AG04450 (cell line): Measurements from ENCODE around the gene CDH24. TPM values are rescaled to one million over a fixed set of nuclear protein-coding genes. Genes with fewer than 3 reads are reported as not detected.

Experiments used
- CTCF ChIA-PET: fragments of 300-600, 350-600 bp; formaldehyde crosslinking; extraction: SDS; loops from one replicate; lab custom pipeline; 2022; ENCODE audit warnings: antibody characterized with exemption, inconsistent platforms; lab: Charles Lee
- POLR2A ChIA-PET: fragments of 350-600 bp; formaldehyde crosslinking; extraction: SDS; loops from one replicate; lab custom pipeline; 2021; ENCODE audit warnings: antibody characterized with exemption, inconsistent platforms; lab: Yijun Ruan, JAX
- DNase-seq: peaks from one replicate; pipeline ENCODE4 v3.0.0-alpha.2; 2011; ENCODE audit warnings: low read depth, low spot score
- H3K27ac ChIP-seq: one replicate; pipeline ENCODE4 v1.5.1; 2012; ENCODE audit warnings: low read depth, low read length, control low read depth
- H3K27me3 ChIP-seq: one replicate; pipeline ENCODE4 v1.6.0; 2012; ENCODE audit warnings: low read length; ENCODE audit not compliant: control insufficient read depth, insufficient read depth
- H3K4me3 ChIP-seq: 2 replicates; pipeline ENCODE4 v1.5.1; 2011; ENCODE audit warnings: mild to moderate bottlenecking, low read depth, low read length, control low read depth
- H3K9me3 ChIP-seq: 2 replicates; pipeline ENCODE4 v1.5.1; 2012; ENCODE audit warnings: low read length; ENCODE audit not compliant: control insufficient read depth, insufficient read depth
- polyA minus RNA-seq: library from RNA; depleted of rRNA, polyadenylated mRNA; stranded (reverse); fragments of >200 nt; gene quantifications from 2 replicates; pipeline ENCODE4 v1.2.3, GENCODE V29; 2011; rRNA and poly(A)+ RNA removed
- polyA plus RNA-seq: library from polyadenylated mRNA; depleted of rRNA; stranded (reverse); fragments of >200 nt; gene quantifications from 2 replicates; pipeline ENCODE4 v1.2.3, GENCODE V29; 2011; rRNA removed
- TF ChIP-seq, protein P1 (sequence below): IDR thresholded peaks from 2 replicates; pipeline ENCODE4 v1.5.1; 2011; ENCODE audit warnings: low read depth, low read length, control low read depth, inconsistent platforms

CDH24 gene
- polyA plus RNA-seq = 10.1 and 11.0 TPM in 2 replicates
- polyA minus RNA-seq = 13.6 and 18.6 TPM in 2 replicates

DNA sequence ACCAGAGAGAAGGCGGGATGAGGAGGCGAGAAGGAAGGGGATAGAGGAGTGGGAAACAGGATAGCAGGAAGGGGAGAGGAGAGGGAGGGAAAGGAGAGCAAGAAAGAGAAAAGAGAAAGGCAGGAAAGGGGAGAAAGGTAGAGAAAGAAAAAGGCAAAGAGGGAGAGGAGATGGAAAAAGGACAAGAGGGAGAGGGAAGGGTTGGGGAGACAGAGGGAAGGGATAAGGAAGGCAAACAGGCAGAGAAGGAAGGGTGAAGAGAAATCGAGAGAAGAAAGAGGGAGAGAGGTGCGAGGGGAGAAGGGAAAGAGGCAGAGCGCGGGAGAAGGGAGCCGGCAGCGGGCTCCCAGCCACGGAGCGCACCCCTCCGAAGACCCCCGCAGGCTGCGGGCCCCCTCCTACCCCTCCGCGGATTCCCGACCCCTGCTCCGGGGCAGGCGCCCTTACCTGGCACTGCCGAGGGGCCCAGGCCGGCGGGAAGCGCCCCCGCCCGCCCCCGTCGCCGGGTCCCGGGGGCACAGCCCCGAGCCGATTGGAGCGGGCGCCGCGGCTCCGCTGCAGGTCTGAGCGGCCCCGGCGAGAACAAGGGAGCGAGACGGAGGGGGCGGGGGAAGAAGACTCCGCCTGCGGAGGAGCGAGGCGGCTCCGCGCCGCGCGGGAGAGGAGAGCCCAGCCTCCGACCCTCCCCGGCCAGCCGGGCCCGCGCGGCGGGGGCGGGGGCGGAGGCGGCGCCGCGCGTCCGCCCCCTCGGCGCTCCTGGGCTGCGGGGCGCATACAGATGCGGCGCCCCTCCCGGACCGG is at the start of gene CDH24:
Gene CDH24 (minus strand): TSS at position 565 of the 801 bp plus-strand sequence. CDS start 1,787 bp downstream, outside the sequence.
- ChIA-PET CTCF (interaction anchor here (0.6 to 12.0 kb wide), 45 partner anchors 8 to 502 kb away, joined by 3 to 262 read pairs (median 5); partner anchors contain the start of genes ACIN1, AJUBA, C14orf119 and PRMT5), POLR2A (interaction anchor here (0.6 to 2.1 kb wide), 12 partner anchors 11 to 128 kb away, joined by 3 to 17 read pairs (median 4); partner anchors contain the start of genes ACIN1, C14orf119, PRMT5 and PSMB11)
- DNase-seq = no peak
- no peaks in the 10 kb centered on the region for H3K9me3 ChIP-seq
- H3K4me3 ChIP-seq = peak within 1 kb of the TSS; percentile 61
- no peaks in the 10 kb centered on the region for H3K27me3 ChIP-seq
- peak within 1 kb of the TSS; percentile 52 for H3K27ac ChIP-seq
- TF ChIP-seq, protein P1, sequence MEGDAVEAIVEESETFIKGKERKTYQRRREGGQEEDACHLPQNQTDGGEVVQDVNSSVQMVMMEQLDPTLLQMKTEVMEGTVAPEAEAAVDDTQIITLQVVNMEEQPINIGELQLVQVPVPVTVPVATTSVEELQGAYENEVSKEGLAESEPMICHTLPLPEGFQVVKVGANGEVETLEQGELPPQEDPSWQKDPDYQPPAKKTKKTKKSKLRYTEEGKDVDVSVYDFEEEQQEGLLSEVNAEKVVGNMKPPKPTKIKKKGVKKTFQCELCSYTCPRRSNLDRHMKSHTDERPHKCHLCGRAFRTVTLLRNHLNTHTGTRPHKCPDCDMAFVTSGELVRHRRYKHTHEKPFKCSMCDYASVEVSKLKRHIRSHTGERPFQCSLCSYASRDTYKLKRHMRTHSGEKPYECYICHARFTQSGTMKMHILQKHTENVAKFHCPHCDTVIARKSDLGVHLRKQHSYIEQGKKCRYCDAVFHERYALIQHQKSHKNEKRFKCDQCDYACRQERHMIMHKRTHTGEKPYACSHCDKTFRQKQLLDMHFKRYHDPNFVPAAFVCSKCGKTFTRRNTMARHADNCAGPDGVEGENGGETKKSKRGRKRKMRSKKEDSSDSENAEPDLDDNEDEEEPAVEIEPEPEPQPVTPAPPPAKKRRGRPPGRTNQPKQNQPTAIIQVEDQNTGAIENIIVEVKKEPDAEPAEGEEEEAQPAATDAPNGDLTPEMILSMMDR = no peak

GRCh38 chr14:23106747-23107045 is 49.4 kb upstream of the CDH24 start:
- peaks cover 4% of the 10 kb centered on the region; the same call in 1 of the 2 replicates for H3K9me3 ChIP-seq
- H3K4me3 ChIP-seq = no peak overlapping the region
- no peak overlapping the region for H3K27ac ChIP-seq
- DNase-seq = no peak
- TF ChIP-seq, protein P1 = no peak
- ChIA-PET CTCF (interaction anchor here (0.6 to 2.2 kb wide), 7 partner anchors 23 to 123 kb away, joined by 3 to 15 read pairs (median 5); no protein-coding TSS in a partner anchor), POLR2A (interaction anchor here (0.8 kb wide), 1 partner anchor 12 kb away, joined by 3 read pairs; the partner anchor contains the start of genes ACIN1 and C14orf119)
- H3K27me3 ChIP-seq = no peaks in the 10 kb centered on the region

- TF ChIP-seq, protein P1 = no peak
- no peak for DNase-seq
- CTCF ChIA-PET = interaction anchor here (0.7 to 2.2 kb wide), 4 partner anchors 15 to 119 kb away, joined by 10 to 15 read pairs (median 12); no protein-coding TSS in a partner anchor
- H3K9me3 ChIP-seq = peaks cover 4% of the 10 kb centered on the region; the same call in 1 of the 2 replicates
- no peak overlapping the region for H3K27ac ChIP-seq
- no peak overlapping the region for H3K4me3 ChIP-seq
- POLR2A ChIA-PET = no interaction called here
- no peaks in the 10 kb centered on the region for H3K27me3 ChIP-seq
Measured at GRCh38 chr14:23105348-23105824, 48.1 kb upstream of the CDH24 start.

- Histone ChIP-seq H3K27ac (no peak within 1 kb of the TSS), H3K4me3 (peak within 1 kb of the TSS; percentile 1; the same call in 1 of the 2 replicates), H3K9me3 (peaks cover 4% of the 10 kb centered on the region; the same call in 1 of the 2 replicates), H3K27me3 (no peaks in the 10 kb centered on the region)
- DNase-seq = no peak
- POLR2A ChIA-PET = interaction anchor here (0.9 kb wide), 1 partner anchor 10 kb away, joined by 5 read pairs; the partner anchor contains the start of genes ACIN1 and C14orf119
- CTCF ChIA-PET = interaction anchor here (1.3 to 5.6 kb wide), 2 partner anchors 35 to 36 kb away, joined by 3 to 35 read pairs; no protein-coding TSS in a partner anchor
- TF ChIP-seq, protein P1 = no peak
Measured at GRCh38 chr14:23104591-23105347, 47.4 kb upstream of the CDH24 start, which contains the start of gene CIROP. CIROP (minus strand) TSS chr14:23104989; CDS start chr14:23104920, 69 bp downstream.
